ENCODE results near the gene PIK3CA.

- no peak for TF ChIP-seq ELF4 (IDR thresholded peaks at IDR 0.05)
- TF ChIP-seq HDGF (IDR thresholded peaks at IDR 0.05; ENCODE audit: borderline replicate concordance): no peak
These were observed 79.2 kb downstream of the PIK3CA start for GRCh38 chr3:179227349-179227748.

Measured in HEK293T (cell line).